HG03060 (cell line): Measurements from ENCODE around the gene ZSWIM1.
A peak's percentile ranks its signal among the peaks of the same experiment; 100 is the strongest.
"Not testable (repeated sequence)": the region's sequence is repeated elsewhere in the genome, so short reads cannot be mapped to it uniquely, and the experiment has no call there.

Experiments used
- ATAC-seq: cut with Tn5 transposase; IDR thresholded peaks from one replicate; pipeline ENCODE4 v1.9.1; 2021; ENCODE audit warnings: low read depth, moderate number of reproducible peaks; ENCODE audit not compliant: unreplicated experiment

Gene ZSWIM1

DNA sequence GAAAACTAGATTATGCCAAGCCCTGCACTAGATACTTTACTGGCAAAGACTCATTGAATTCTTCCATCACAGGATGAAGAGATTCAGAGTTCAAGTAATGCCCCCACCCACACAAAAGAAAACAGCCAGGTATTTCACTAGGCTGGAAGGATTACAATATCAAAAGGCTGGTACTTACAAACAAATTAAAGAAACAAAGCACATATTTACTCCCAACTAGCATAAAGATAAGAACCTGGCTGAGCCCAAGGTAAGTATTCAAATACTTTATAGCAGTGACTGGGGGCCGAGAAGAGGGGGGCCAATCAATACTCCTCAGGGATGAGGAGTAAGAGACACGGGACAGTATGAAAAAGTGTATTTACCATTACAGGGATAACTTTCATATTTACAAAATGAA is 27.5 kb upstream of the ZSWIM1 start:
- ATAC-seq, result no peak

DNA sequence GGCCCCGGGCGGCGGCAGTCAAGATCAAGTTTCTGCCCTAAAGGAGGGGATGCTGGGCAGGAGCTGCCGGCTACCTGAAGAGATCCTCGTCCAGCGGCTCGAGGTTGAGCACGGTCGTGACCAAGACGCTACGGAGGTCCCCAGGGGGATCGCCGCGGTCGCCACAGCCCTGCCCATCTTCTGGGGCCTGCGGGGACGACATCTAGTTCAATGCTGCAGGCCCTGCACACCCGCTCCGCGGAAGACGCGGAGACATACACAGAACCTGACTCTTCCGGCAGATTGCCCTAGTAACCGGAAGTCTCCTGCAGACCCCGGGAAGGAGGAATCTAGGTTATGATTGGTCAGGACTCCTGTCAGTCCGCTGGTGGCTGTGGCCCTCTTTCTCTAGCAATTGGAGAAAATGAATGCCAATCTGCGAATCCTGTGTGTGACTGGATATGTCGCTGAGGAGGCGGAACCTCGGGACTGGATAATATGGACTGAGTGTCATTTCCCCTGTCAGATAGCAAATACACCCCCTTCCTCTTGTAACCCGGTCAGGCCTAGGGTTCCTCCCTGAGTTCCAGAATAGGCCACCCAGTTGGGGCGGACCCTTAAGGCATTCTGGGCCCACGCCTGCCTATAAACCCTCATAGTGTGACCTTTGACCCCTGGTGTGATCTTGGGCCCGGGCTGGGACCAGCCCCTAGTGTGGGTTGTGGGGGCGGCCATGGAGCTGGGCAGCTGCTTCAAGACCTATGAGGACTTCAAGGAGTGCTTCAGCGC is 23.7 kb upstream of the ZSWIM1 start, which contains the start of the genes ACOT8 and ZSWIM3:
Gene ACOT8, minus strand, starts transcription at position 279 of the 768 bp plus-strand sequence. Its CDS starts 77 bp downstream, at position 202.
Gene ZSWIM3, plus strand, starts transcription at position 501 of the 768 bp plus-strand sequence. Its CDS starts 212 bp downstream, at position 713.
- peak; percentile 88 for ATAC-seq

DNA sequence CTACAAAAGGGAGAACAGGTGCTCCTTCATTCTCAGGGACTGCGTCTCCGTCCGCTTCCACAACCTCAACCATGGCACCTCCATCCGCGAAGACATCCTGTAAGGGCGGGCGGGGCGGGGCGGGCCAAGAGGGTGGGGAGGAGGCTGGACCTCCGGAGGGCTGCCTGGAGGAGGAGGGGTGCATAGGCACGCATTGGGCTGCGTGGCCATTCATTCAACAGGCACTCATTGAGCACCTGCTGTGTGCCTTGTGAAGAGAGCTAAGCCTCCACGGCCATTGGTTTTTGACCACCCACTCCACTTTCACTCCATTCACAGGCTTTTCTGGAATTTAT is 23.2 kb upstream of the ZSWIM1 start:
- no peak for ATAC-seq

DNA sequence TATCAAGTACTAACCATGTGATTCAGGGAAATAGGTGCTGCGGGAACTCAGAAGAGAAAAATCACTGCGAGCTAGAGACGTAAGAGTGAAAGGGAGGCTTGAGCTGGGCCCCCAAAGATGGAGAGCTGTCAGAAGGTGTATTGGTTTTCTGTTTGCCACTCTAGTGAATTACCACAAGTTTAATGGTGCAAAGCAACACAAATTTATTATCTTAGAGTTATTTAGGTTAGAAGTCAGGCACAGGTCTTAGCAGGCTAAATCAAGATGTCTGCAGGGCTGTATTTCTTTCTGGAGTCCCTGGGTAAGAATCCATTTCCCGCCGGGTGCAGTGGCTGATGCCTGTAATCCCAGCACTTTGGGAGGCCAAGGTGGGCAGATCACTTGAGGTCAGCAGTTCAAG is 21.1 kb upstream of the ZSWIM1 start:
- no peak for ATAC-seq

DNA sequence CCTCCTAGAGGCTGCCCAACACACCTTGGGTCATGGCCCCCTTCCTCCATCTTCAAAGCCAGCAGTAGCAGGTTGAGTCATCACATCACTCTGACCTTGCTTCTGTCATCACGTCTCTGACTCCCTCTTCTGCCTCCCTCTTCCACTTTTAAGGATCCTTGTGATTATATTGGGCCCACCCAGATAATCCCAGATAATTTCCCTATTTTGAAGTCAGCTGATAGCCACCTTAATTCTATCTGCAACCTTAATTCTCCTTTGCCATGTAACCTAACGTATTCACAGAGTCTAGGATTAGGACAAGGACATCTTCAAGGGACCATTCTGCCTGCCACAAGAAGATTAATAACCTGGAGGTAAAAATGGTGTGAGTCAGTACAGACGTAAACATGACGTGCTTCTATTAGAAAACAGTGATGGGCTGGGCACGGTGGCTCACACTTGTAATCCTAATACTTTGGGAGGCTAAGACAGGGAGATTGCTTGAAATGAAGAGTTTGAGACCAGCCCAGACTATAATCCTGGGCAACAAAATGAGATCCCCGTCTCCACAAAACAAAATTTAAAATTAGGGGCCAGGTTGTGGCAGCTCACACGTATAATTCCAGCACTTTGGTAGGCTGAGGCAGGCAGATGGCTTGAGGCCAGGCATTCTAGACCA is 20.3 kb upstream of the ZSWIM1 start:
- no peak for ATAC-seq

DNA sequence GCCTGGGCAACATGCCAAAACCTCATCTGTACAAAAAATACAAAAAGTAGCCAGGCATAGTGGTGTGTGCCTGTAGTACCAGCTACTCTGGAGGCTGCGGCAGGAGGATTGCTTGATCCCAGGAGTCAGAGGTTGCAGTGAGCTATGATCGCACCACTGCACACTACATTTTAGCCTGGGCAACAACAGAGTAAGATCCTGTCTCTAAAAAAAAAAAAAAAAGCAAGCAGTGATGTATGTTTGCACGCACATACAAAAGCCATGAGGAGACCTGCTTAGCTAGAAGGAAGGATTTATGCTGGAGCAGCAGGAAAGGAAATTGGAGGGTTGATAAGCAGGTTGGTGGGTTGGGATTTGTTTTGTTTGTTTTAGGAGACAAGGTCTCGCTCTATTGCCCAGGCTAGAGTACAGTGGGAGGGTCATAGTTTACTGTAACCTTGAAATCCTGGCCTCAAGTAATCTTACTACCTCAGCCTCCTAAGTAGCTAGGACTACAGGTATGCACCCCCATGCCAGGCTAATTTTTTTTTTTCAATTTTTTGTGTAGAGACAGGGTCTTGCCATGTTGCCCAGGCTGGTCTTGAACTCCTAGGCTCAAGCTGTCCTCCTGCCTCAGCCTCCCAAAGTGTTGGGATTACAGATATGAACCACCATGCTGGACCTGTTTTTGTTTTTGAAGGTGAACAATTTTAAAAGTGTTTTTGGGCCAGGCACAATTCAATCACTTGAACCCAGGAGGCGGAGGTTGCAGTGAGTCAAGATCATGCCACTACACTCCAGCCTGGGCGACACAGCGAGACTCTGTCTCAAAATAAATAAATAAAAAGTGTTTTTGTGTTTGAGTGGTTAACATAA is 19.6 kb upstream of the ZSWIM1 start:
- ATAC-seq, result no peak

DNA sequence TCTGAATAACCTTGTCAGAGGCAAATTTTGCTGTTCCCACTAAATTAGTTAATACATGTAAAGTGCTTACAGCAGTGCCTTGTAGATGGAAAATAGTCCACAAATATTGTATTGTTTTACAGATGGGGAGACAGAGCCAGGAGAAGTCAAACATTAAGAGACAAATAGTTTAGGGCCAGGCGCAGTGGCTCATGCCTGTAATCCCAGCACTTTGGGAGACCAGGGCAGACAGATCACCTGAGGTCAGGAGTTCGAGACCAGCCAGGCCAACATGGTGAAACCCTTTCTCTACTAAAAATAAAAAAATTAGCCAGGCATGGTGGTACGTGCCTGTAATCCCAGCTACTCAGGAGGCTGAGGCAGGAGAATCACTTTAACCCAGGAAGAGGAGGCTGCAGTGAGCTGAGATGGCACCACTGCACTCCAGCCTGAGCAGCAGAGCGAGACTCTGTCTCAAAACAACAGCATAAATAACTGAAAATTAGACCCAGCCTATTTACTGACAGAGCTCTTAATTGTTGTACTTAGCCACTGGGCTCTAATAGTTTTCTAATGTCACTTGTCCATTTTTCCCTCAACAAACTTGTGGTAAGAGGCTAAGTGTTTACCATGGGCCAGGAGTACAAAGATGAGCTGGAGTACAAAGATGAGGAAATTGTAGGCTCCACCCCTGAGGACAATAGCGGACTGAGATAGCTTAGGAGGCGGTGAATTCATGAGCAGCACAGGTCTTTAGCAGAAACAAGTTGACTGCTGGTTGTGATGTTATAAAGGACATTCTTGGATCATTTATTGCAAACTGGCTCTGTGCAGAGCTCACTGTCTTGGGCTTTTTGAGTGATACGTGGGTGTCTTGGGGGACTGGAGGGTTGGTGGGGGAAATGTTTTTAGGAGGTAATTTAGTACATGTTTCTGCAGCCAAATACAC is 17.2 kb upstream of the ZSWIM1 start:
- no peak for ATAC-seq

DNA sequence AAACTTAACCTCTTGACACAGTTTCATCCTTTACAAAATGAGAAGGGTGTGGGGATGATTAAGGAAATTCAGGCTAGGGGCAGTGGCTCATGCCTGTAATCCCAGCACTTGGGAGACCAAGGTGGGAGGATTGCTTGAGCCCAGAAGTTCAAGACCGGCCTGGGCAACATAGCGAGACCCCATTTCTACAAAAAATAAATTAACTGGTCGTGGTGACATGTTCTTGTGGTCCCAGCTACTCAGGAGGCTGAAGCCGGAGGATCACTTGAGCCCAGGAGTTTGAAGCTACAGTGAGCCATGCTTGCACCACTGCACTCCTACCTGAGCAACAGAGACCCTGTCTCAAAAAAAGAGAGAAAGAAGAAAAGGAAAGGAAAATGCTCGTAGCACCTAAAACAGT is 14.6 kb upstream of the ZSWIM1 start:
- ATAC-seq, result no peak

DNA sequence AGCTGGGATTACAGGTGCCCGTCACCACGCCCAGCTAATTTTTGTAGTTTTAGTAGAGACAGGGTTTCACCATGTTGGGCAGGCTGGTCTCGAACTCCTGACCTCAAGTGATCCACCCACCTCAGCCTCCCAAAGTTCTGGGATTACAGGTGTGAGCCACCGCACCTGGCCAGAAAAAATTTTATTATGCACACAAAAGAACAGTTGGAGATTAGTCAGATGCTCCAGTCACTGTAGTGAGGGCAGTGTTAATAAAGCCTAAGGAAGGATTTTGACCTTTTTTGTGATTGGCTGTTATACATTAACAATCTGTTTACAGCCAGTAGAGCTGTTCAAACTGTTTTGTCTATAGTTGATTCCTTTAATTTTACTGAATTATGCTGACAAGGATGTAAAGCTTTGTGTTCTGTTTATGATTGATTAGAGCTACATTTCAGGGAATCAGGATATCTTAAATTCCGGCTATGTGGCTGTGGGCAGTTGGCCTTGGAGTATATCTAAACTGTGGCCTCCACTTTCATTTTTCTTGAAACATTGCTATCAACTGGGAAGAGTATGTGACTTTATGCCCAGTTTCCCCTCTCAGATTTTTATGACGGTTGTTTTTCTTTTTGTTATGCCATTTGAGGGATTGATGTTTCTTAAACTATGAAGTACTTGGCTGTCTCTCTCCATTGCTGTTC is 13.8 kb upstream of the ZSWIM1 start:
- no peak for ATAC-seq

DNA sequence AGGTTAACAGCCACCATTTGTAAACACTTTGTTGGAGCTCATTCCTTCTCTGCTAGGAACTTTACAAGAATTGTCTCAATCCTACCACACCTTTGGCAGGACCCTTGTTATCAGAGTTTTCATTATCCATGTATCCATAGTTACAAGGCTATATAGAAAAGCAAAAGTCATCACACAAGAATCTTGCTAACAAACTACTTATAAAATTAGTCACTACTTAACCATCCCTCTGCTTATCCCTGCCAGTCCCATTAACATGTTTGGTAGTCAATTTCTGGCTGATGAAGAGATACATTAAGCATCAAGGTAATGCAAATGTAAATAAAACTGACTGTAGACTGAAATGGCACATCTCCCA is 13.2 kb upstream of the ZSWIM1 start:
- ATAC-seq, result no peak

DNA sequence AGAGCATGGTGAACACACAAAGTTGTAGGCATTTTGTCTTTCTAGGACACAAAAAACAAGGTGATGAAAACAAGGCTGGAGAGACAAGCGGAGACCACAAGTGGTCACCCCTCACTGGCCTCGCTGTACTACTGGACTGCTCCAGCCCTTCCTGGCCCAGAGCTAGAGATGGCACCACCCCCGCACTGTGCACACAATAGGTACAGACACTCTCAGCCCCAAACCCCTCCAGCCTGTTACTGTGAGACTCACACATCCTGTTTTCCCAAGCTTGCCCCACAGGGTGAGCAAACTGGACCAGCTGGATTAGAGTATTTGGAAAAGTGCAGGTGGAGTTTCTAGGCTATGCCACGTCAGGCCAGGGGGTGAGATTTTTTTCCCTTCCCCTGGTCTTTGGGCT is 8.4 kb upstream of the ZSWIM1 start:
- no peak for ATAC-seq

DNA sequence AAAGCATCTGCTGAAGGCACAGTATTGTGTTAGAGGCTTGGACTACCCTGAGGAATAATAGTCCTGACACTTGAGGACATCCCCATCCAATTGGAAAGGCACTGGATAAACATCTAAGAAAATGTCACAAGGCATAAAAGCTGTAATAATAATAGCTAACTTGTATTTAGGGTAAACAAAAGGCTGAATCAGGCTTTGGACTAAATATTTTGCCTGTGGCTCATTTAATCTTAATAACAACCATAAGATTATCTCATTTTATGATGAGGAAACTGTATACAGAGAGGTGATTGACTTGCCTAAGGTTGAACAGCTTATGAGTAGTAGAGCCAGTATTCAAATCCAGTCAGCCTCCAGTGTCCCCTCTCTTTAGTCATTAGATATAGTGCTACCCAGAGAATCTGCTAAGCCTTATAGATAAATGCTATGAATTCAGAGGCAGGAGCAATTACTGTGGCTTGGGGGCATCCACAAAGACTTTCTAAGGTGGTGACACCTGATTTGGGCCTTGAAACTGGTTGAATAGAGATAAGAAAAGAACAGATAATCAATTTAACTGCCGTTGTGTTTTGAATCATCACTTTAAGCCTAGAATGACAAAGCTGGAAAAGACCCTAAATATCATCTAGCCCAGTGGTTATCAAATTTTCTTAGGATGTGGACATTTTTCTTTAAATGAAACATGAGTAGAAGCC is 7.5 kb upstream of the ZSWIM1 start:
- ATAC-seq, result no peak

DNA sequence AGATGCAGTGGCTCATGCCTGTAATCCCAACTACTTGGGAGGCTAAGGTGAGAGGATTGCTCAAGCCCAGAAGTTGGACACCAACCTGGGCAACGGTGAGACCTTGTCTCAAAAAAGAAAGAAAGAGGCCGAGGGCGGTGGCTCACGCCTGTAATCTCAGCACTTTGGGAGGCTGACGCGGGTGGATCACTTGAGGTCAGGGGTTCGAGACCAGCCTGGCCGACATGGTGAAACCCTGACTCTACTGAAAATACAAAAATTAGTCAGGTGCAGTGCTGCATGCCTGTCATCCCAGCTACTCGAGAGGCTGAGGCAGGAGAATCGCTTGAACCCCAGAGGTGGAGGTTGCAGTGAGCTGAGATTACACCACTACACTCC is 6.9 kb upstream of the ZSWIM1 start:
- ATAC-seq, result not testable (repeated sequence)

DNA sequence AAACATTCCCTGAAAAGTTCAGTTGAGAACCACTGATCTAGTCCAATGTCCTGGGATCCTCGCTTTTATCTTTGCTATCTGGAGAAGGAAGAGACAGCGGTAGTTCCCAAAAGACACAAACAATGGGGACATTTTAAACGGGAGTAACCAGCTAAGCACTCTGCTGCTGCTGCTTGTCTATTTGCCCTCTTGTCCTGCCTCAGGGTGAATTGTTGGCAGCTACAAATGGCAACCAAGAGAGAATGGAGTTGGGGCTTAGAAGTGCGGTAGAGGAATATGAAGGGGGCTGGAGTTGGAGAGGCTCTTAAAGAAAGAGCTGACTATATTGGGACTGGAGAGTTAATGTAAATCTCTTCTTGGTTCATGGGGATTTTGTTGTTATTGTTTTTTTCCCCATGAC is 6.5 kb upstream of the ZSWIM1 start:
- no peak for ATAC-seq

DNA sequence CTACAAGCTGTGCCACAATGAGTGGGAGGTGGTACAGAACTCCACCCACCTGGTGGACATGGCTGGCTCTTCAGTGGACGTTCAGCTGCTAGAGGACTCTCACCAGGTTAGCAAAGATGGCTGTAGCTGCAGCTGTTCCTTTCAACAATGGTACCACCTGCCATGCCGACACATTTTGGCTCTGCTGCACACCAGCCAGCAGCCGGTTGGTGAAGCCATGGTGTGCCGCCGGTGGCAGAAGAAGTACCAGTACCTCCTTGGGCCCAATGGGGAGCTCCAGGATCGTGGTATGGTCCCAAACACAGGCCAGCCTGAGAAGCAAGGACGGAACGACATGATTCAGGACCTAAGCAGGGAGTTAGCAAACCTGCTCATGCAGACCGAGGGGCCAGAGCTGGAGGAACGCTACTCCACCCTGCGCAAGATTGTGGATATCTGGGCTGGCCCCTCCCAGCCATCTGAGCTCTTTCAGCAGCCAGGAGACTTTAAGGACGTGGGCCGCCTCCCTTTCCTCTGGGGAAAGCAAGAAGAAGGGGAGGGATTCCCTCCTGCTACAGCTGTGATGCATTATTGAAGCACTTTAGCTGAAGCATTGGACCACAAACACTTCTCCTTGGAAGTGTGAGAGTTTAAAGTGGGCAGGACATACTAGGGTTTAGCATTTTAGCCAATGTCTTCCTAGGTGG is 2.8 kb upstream of the ZSWIM1 start:
- ATAC-seq, result no peak

DNA sequence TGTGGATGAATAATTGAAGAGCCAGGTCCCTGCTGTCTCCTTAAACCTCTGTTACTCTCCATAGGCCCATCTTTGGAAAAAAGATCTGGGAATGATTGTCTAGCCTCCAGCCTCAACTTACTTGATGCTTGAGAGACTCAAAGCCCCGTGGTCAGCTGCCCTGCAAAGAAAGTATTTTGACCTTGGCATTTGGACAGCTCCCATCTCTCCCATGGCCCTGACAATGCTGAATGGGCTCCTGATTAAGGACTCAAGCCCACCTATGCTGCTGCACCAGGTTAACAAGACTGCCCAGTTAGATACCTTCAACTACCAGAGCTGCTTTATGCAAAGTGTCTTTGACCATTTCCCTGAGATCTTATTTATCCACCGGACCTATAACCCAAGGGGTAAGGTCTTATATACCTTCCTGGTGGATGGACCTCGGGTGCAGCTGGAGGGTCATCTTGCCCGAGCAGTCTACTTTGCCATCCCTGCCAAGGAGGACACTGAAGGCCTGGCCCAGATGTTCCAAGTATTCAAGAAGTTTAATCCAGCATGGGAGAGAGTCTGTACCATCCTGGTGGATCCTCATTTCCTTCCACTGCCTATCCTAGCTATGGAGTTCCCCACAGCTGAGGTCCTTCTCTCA is 1.6 kb downstream of the ZSWIM1 start:
- ATAC-seq, result no peak

DNA sequence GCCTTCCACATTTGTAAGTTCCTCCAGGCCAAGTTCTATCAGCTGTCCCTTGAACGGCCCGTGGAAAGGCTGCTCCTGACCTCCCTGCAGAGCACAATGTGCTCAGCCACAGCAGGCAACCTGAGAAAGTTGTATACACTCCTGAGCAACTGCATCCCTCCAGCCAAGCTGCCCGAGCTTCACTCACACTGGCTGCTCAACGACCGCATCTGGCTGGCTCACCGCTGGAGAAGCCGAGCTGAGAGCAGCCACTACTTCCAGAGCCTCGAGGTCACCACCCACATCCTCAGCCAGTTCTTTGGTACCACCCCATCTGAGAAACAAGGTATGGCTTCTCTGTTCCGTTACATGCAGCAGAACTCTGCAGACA is 2.1 kb downstream of the ZSWIM1 start:
- no peak for ATAC-seq
